DMS79 (cell line): ENCODE results near the gene SCPEP1.

Experiments used
- DNase-seq: peaks from one replicate; lab custom pipeline; 2025; lab: John Stamatoyannopoulos, UW

The SCPEP1 gene

GRCh38 chr17:57040571-57040970 is 62.6 kb downstream of the SCPEP1 start:
- no peak for DNase-seq

- no peak for DNase-seq
Observed at GRCh38 chr17:57043276-57043675, 65.3 kb downstream of the SCPEP1 start.

- no peak for DNase-seq
Observed at GRCh38 chr17:57044976-57045867, 67.3 kb downstream of the SCPEP1 start.

- DNase-seq: peak; percentile 43
Observed at GRCh38 chr17:57045868-57046704, 68.2 kb downstream of the SCPEP1 start.

- no peak for DNase-seq
Observed at GRCh38 chr17:57046749-57047148, 68.8 kb downstream of the SCPEP1 start.

- DNase-seq: no peak
Observed at GRCh38 chr17:57048096-57048495, 70.2 kb downstream of the SCPEP1 start.

- DNase-seq: no peak
Observed at GRCh38 chr17:57050306-57050705, 72.4 kb downstream of the SCPEP1 start.

GRCh38 chr17:57051886-57052361 is 74.0 kb downstream of the SCPEP1 start:
- peak; percentile 88 for DNase-seq
